Subcutaneous adipose tissue (tissue), 4 donors: Measurements from ENCODE around the gene NAA30. TPM values are rescaled to one million over a fixed set of nuclear protein-coding genes. Genes with fewer than 3 reads are reported as not detected.

ENCODE experiments used
- CTCF ChIP-seq: fragments of 450-650 bp; IDR thresholded peaks from one replicate; pipeline ENCODE4 v1.5.1; 2016; ENCODE audit warnings: low read depth, mild to moderate bottlenecking, control low read depth, antibody characterized with exemption, moderate library complexity
- total RNA-seq, 4 donors: library from RNA; depleted of rRNA; stranded (reverse); fragments of >200 nt; gene quantifications; one replicate each; pipeline ENCODE4 v1.1.0, GENCODE V29; 2016

The NAA30 gene
- total RNA-seq, 4 donors from 2014 or later: 15.1 to 26.7 (median 20.6) TPM

- TF ChIP-seq CTCF: no peak
Observed at GRCh38 chr14:57364659-57365450, 25.5 kb upstream of the NAA30 start.

GRCh38 chr14:57371013-57371412 lies 19.4 kb upstream of the NAA30 start:
- no peak for TF ChIP-seq CTCF

GRCh38 chr14:57375156-57375555 lies 15.2 kb upstream of the NAA30 start:
- no peak for TF ChIP-seq CTCF

- TF ChIP-seq CTCF: no peak
Observed at GRCh38 chr14:57378661-57379060, 11.7 kb upstream of the NAA30 start.

GRCh38 chr14:57380935-57381334 lies 9.5 kb upstream of the NAA30 start:
- no peak for TF ChIP-seq CTCF

- no peak for TF ChIP-seq CTCF
Observed at GRCh38 chr14:57382283-57382682, 8.1 kb upstream of the NAA30 start.

GRCh38 chr14:57383125-57383745 lies 7.2 kb upstream of the NAA30 start:
- no peak for TF ChIP-seq CTCF
